ENCODE results near the gene NHSL1.

DNA sequence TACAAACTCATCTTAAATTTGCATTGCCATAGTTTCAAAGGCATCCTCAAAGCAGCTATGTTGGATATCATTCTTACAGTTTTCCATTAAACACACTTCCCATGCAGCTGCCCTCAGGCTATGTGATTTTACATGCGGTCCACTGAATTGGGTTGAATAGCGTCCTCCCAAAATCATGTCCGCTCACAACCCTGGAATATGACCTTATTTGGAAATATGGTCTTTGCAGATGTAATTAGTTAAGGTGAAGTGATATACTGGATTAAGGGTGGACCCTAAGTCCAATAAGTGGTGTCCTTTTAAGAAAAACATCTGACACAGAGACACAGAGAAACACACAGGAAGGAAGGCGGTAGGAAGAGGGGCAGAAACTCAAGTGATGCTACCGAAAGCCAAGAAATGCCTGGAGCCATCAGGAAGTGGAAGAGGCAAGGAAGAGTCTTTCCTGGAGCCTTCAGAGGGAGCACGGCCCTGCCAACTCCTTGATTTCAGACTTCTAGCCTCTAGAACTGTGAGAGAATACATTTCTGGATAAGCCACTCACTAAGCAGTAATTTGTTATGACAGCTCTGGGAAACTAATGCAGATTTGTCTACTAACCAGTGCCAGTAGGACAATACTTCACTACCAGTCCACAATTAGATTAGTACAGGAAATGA lies 42.7 kb upstream of the NHSL1 start:
- TF ChIP-seq TAF1 (IDR thresholded peaks at IDR 0.05; ENCODE audit: borderline replicate concordance, low read depth, low read length) (no peak), POLR2AphosphoS5 (IDR thresholded peaks at IDR 0.05; ENCODE audit: low read depth, low read length) (no peak)

Data from GM12892 (cell line).